Measurements from ENCODE around the gene SLC44A5.

Gene SLC44A5

DNA sequence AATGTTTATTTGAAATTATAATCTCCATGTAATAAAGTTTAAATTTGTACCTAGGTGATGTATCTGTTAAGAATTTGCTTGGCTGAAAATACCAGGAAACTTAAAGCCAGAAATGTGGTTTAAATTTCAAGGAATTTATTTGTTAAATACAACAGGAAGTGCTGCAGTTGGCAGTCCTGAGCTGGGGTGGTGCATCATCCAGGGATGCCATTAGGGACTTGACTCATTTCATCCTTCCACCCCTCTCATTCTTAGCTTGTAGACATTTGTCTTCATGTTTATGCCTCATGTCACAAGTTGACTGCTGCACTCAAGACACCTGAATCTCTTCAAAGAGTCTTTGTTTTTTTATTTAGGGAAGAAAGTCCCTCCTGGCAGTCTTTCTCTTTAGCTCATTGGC, 300.8 kb downstream of the SLC44A5 start:
- peaks cover 0 to 5% (median 0%) of the 10 kb centered on the region in 10 experiments; a peak in 4 of 20 replicates for H3K4me1 ChIP-seq
- TF ChIP-seq Cebpa-rat (IDR thresholded peaks at IDR 0.05) = no peak
- no peaks in the 10 kb centered on the region for H3K9me3 ChIP-seq (replicated peaks in 1 of 11)
- H3K4me3 ChIP-seq = no peak overlapping the region
- no peak overlapping the region for H3K27ac ChIP-seq
- H3K9ac ChIP-seq = no peak overlapping the region
- no peaks in the 10 kb centered on the region for H3K27me3 ChIP-seq
- no peaks in the 10 kb centered on the region for H4K20me1 ChIP-seq
- no peaks in the 10 kb centered on the region for H3K36me3 ChIP-seq
- H3K4me2 ChIP-seq = no peak overlapping the region

DNA sequence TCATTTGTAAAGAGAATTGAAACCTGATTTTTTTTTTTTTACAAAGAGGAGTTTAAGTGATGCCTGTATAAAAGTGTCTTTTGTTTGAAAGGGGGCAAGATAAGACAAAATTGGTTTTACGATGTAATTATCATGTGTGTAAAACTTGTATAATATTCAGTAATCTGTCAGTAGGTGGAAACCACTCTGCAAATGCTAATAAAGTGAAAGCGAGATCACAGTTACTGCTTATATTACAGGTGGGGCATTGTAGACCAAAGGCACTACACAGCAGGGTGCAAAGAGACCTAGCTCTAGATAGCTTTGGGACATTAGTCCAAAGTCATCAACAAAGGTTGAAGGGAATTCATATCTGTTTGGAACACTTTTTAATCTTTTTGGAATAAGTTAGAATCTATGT, 302.5 kb downstream of the SLC44A5 start:
- H3K9me3 ChIP-seq (replicated peaks in 1 of 11) = no peaks in the 10 kb centered on the region
- H3K27me3 ChIP-seq = no peaks in the 10 kb centered on the region
- TF ChIP-seq Cebpa-rat (IDR thresholded peaks at IDR 0.05) = no peak
- H3K36me3 ChIP-seq = no peaks in the 10 kb centered on the region
- peaks cover 0 to 5% (median 0%) of the 10 kb centered on the region in 10 experiments; a peak in 4 of 20 replicates for H3K4me1 ChIP-seq
- no peak overlapping the region for H3K9ac ChIP-seq
- H3K27ac ChIP-seq = no peak overlapping the region
- no peak overlapping the region for H3K4me2 ChIP-seq
- H4K20me1 ChIP-seq = no peaks in the 10 kb centered on the region
- H3K4me3 ChIP-seq = no peak overlapping the region

DNA sequence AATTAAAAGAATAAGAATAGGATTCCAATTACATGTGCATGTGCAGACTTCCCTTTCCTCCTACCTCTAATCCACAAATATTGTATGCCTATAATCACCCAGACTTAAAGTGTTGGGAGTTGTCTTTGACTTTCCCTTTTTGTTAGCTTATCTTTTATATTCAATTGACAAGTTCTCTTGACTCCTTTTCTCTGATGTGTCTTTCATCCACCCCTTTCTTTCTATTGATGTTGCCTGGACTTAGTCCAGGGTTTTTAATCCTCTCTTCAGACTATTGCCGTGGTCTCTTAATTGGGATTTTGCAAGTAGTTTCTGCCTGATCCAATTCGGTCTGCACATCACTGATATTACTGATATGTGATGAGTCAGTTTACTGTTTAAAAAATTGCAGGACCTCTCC, 305.9 kb downstream of the SLC44A5 start:
- H3K4me2 ChIP-seq = no peak overlapping the region

DNA sequence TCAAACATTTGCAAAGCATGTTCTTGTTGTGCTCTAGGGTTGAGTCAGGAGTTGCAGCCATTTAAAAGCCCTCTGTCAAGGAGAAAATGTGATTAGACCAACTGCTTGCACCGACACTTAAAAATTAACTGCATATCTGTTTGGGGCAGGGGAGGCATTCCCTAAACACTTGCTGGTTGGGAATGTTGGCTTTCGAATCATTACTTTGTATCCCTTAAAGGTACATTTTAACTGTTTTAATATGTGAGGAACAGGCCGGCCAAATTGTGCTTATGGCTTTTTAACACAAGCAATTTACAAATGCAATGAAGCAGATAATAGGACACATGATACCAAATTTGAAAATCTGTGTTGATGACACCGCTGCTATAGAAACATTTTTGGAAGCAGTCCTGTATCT, 317.6 kb downstream of the SLC44A5 start:
- no peaks in the 10 kb centered on the region for H4K20me1 ChIP-seq
- no peaks in the 10 kb centered on the region for H3K9me3 ChIP-seq (replicated peaks in 1 of 11)
- H3K27ac ChIP-seq = peak overlapping the region in 8 of 11 experiments; percentile 1 to 46 (median 24); a peak in 7 of 22 replicates
- no peak overlapping the region for H3K9ac ChIP-seq
- peak overlapping the region; percentile 5 to 78 (median 33); a peak in 14 of 22 replicates for H3K4me2 ChIP-seq
- H3K4me1 ChIP-seq = peaks cover 14 to 33% (median 20%) of the 10 kb centered on the region in 10 experiments
- no peaks in the 10 kb centered on the region for H3K27me3 ChIP-seq
- H3K4me3 ChIP-seq = no peak overlapping the region
- H3K36me3 ChIP-seq = no peaks in the 10 kb centered on the region
- no peak for TF ChIP-seq Cebpa-rat (IDR thresholded peaks at IDR 0.05)

More for the DNA sequence above, 305.9 kb downstream of the SLC44A5 start:
- Histone ChIP-seq H3K27ac (no peak overlapping the region), H3K9ac (no peak overlapping the region), H3K36me3 (no peaks in the 10 kb centered on the region), H4K20me1 (no peaks in the 10 kb centered on the region), H3K4me1 (peaks cover 0 to 5% (median 0%) of the 10 kb centered on the region in 10 experiments; a peak in 4 of 20 replicates), H3K9me3 (replicated peaks in 1 of 11) (no peaks in the 10 kb centered on the region), H3K27me3 (no peaks in the 10 kb centered on the region), H3K4me3 (no peak overlapping the region)
- TF ChIP-seq Cebpa-rat (IDR thresholded peaks at IDR 0.05) = no peak

DNA sequence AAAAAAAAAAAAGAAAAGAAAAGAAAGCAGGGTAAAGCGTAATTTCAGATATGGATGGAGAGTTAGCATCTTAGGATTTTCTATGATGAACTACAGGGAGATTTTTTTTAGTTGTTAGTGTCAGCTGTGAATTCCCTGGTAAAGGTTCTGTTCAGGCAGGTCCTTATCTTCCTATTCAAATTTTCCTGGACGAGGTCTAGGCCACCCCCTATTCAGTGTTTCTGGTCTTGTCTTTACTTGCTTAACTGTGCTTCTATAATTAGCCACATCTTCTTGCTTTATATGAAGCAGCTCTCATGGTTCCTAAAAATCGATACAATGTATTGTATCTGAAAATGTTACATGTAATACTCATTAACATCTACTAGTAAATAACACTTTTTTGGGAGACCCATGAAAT, 318.9 kb downstream of the SLC44A5 start:
- no peaks in the 10 kb centered on the region for H3K36me3 ChIP-seq
- no peak overlapping the region for H3K4me2 ChIP-seq
- H3K4me1 ChIP-seq = peaks cover 14 to 33% (median 20%) of the 10 kb centered on the region in 10 experiments
- TF ChIP-seq Cebpa-rat (IDR thresholded peaks at IDR 0.05) = no peak
- no peaks in the 10 kb centered on the region for H3K27me3 ChIP-seq
- no peak overlapping the region for H3K9ac ChIP-seq
- H3K27ac ChIP-seq = no peak overlapping the region
- no peak overlapping the region for H3K4me3 ChIP-seq
- H4K20me1 ChIP-seq = no peaks in the 10 kb centered on the region
- H3K9me3 ChIP-seq (replicated peaks in 1 of 11) = 0 out of 22 replicates have a peak, but pooled peaks cover 0 to 4% (median 0%) of the 10 kb centered on the region in 11 experiments

DNA sequence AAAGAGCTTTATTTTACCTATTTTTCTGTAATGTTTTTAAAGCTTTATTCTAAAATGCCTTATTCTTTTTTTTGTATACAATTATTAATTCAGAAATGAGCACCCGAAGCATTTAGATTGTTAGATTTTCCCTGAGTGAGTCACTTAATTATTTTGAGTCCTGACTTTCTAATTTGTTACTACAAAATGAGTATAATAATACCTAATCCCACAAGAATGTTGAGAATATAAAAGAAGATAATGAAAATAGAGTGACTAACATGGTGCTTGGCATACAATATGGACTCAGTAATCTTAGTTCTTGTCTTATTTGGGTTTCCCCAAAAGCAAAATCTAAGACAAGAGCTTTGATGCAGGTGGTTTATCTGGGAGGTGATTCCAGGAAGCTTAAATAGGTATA, 334.5 kb downstream of the SLC44A5 start:
- Histone ChIP-seq H3K4me1 (peaks cover 0 to 40% (median 0%) of the 10 kb centered on the region in 10 experiments; a peak in 6 of 20 replicates), H3K36me3 (no peaks in the 10 kb centered on the region), H3K4me2 (peak overlapping the region in 2 of 11 experiments; percentile 47 to 56; a peak in 3 of 22 replicates), H3K9me3 (replicated peaks in 1 of 11) (0 out of 22 replicates have a peak, but pooled peaks cover 0 to 4% (median 0%) of the 10 kb centered on the region in 11 experiments), H3K27me3 (no peaks in the 10 kb centered on the region), H3K9ac (no peak overlapping the region), H3K4me3 (no peak overlapping the region), H3K27ac (no peak overlapping the region; a peak in 1 of 22 replicates), H4K20me1 (no peaks in the 10 kb centered on the region)
- no peak for TF ChIP-seq Cebpa-rat (IDR thresholded peaks at IDR 0.05)

DNA sequence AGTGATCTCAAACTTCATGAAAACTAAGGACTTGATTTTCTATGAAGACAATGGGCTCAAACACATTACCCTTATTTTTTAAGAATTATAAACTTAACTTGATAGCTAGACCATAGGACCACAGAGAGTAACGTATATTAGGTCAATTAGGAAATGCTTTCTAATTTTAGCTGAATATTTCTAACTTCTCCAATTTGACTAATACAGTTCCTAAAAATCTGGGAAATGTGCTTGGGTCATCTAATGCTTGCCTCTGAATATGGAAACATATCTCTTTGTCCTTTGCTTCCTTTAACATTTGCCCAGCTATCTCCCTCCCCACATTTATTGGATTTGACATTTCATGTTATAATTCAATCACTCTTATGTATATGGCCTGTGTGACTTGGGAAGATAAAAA, 335.3 kb downstream of the SLC44A5 start:
- no peak overlapping the region for H3K4me3 ChIP-seq
- H4K20me1 ChIP-seq = no peaks in the 10 kb centered on the region
- no peaks in the 10 kb centered on the region for H3K36me3 ChIP-seq
- H3K9ac ChIP-seq = no peak overlapping the region
- 0 out of 22 replicates have a peak, but pooled peaks cover 0 to 4% (median 0%) of the 10 kb centered on the region in 11 experiments for H3K9me3 ChIP-seq (replicated peaks in 1 of 11)
- peak overlapping the region in 4 of 11 experiments; percentile 24 to 58 (median 52); a peak in 7 of 22 replicates for H3K4me2 ChIP-seq
- TF ChIP-seq Cebpa-rat (IDR thresholded peaks at IDR 0.05) = no peak
- H3K4me1 ChIP-seq = peaks cover 0 to 40% (median 0%) of the 10 kb centered on the region in 10 experiments; a peak in 6 of 20 replicates
- H3K27ac ChIP-seq = peak overlapping the region in 2 of 11 experiments; percentile 32 to 55; a peak in 3 of 22 replicates
- no peaks in the 10 kb centered on the region for H3K27me3 ChIP-seq

DNA sequence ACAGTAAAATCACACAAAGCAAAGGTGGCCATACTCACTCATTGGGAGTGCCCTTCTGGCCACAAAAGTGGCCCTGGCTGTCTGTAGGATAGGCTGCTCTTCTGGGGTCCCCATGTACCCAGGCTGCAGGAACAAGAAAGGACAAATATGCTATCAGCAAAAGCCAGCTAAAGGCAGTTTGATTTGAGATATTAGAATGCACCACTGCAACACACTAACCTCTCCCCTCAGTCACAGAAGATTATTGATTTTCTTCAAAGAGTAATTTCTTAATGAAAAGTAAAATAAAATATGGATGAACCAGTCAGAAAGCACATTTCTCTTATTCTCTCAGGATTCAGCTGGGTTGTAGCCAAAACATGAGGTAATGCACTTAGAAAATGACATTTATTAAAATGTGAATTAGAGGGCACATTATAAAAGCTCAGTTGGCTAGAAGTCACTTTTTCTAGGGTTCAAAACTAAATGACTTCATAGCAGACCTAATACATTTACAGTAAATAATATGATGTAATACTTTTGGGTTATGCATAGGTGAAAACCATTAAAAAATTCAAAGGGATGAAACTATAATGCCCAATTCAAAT, 335.9 kb downstream of the SLC44A5 start:
- Histone ChIP-seq H3K9me3 (replicated peaks in 1 of 11) (0 out of 22 replicates have a peak, but pooled peaks cover 0 to 4% (median 0%) of the 10 kb centered on the region in 11 experiments), H4K20me1 (no peaks in the 10 kb centered on the region), H3K36me3 (no peaks in the 10 kb centered on the region), H3K27ac (peak overlapping the region in 2 of 11 experiments; percentile 32 to 55; a peak in 3 of 22 replicates), H3K4me3 (no peak overlapping the region), H3K9ac (no peak overlapping the region), H3K27me3 (no peaks in the 10 kb centered on the region), H3K4me1 (peaks cover 0 to 40% (median 0%) of the 10 kb centered on the region in 10 experiments; a peak in 6 of 20 replicates), H3K4me2 (peak overlapping the region in 4 of 11 experiments; percentile 24 to 58 (median 52); a peak in 6 of 22 replicates)
- no peak for TF ChIP-seq Cebpa-rat (IDR thresholded peaks at IDR 0.05)

DNA sequence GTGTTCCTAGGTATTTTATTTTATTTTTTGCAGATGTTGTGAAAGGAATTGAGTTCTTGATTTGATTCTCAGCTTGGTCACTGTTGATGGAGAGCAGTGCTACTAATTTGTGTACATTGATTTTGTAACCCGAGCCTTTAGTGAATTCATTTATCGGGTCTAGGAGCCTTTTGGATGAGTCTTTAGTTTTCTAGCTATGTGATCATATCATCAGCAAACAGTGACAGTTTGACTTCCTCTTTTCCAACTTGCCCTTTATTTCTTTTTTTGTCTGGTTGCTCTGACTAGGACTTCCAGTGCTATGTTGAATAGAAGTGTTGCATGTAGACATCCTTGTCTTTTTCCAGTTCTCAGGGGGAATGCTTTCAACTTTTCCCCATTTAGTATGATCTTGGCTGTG, 337.8 kb downstream of the SLC44A5 start:
- H3K27me3 ChIP-seq = no peaks in the 10 kb centered on the region
- H3K9me3 ChIP-seq (replicated peaks in 1 of 11) = 0 out of 22 replicates have a peak, but pooled peaks cover 0 to 4% (median 0%) of the 10 kb centered on the region in 11 experiments
- no peak overlapping the region for H3K27ac ChIP-seq
- no peak overlapping the region for H3K4me3 ChIP-seq
- peak overlapping the region in 3 of 11 experiments; percentile 3 to 47 (median 30); a peak in 3 of 22 replicates for H3K4me2 ChIP-seq
- H3K4me1 ChIP-seq = peaks cover 0 to 40% (median 0%) of the 10 kb centered on the region in 10 experiments; a peak in 6 of 20 replicates
- no peaks in the 10 kb centered on the region for H4K20me1 ChIP-seq
- H3K36me3 ChIP-seq = no peaks in the 10 kb centered on the region
- no peak overlapping the region for H3K9ac ChIP-seq
- no peak for TF ChIP-seq Cebpa-rat (IDR thresholded peaks at IDR 0.05)

Measured in BLaER1 treated with 17β-estradiol and CSF1 and Interleukin-3, amounts not matched to agents 10 nM and 100 nM (cell line).